ENCODE results near the gene STIMATE. TPM values are rescaled to one million over a fixed set of nuclear protein-coding genes. Genes with fewer than 3 reads are reported as not detected.

STIMATE gene
- polyA plus RNA-seq, 6 donors from 2014 or later = 3.6 to 10.2 (median 5.9) TPM

DNA sequence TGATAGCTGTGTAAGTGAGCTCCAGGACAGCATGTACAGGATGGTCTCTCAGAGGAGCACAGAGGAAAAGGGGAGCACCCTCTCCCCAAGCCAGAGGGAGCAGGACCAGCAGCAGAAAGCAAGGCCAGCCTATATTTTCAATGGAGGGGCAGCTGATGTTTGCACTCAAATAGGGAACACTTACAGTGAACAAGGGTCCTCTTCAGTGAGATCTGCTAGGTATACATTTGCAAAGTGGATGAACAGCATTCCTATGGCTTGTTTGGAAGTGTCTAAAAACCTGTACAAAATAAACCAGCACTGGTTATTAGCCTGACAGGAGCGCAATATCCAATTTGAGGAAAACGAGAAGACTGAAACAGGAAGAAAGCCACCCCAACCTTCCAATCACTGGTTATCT is 44.9 kb downstream of the STIMATE start:
- ATAC-seq (ENCODE audit: low read depth in 2 of 2) = no peak
- H3K4me1 Mint-ChIP-seq = peaks cover 0 to 5% (median 3%) of the 10 kb centered on the region in 3 donors
- no peaks in the 10 kb centered on the region for H3K27me3 Mint-ChIP-seq
- H3K4me3 Mint-ChIP-seq = no peak overlapping the region
- H3K27ac Mint-ChIP-seq = peak overlapping the region in 1 of 6 donors; percentile 64
- no peak for DNase-seq
- no peaks in the 10 kb centered on the region for H3K9me3 Mint-ChIP-seq
- peaks cover 0 to 3% of the 10 kb centered on the region in 2 donors for H3K36me3 Mint-ChIP-seq

DNA sequence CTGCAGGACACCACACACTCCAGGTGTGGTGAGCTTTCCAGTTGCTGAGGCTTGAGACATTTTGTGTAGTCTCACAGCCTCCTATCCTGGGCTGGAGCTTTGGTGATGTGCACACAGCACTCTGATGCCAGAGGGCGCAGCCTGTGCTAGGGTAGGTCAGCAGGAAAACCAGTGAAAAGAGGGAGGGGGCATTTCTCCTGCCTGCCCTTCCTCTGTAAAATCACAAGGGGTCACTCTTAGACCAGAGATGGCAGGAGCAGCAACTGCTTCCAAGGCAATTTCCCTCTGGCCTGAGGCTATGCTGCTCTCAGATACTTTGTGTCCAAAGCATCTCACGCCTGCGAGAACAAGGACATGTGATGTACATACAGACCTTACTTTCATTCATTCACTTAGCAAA is 46.0 kb downstream of the STIMATE start:
- no peaks in the 10 kb centered on the region for H3K9me3 Mint-ChIP-seq
- ATAC-seq (ENCODE audit: low read depth in 2 of 2) (peak; percentile 48 to 54), DNase-seq (peak; percentile 24)
- H3K4me1 Mint-ChIP-seq = peaks cover 3 to 5% (median 4%) of the 10 kb centered on the region in 3 donors
- no peaks in the 10 kb centered on the region for H3K27me3 Mint-ChIP-seq
- no peak overlapping the region for H3K4me3 Mint-ChIP-seq
- H3K36me3 Mint-ChIP-seq = no peaks in the 10 kb centered on the region
- peak overlapping the region in 1 of 6 donors; percentile 36 for H3K27ac Mint-ChIP-seq

DNA sequence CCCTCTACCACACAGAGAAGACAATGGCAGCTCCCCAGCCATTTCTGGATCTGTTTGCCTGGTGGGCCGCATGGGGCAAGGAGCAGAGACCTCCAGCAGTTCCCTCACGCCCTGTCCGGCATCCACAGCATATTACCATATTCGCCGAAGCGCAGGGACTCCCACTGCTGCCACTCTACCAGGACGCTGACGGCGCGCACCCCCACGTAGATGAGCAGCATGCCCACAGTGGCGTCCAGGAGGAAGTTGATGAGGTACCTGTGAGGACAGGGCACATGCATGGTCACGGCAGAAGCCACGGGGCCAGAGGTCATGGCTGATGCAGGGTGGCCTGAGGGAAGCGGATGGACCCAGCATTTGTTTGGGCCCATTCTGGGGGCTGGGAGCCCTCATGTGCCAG is 47.7 kb downstream of the STIMATE start:
- peaks cover 0 to 5% (median 3%) of the 10 kb centered on the region in 3 donors for H3K4me1 Mint-ChIP-seq
- H3K4me3 Mint-ChIP-seq = no peak overlapping the region
- peaks cover 0 to under 1% (median 0%) of the 10 kb centered on the region in 7 donors for H3K9me3 Mint-ChIP-seq
- H3K36me3 Mint-ChIP-seq = no peaks in the 10 kb centered on the region
- H3K27ac Mint-ChIP-seq = peak overlapping the region in 1 of 6 donors; percentile 85
- DNase-seq (no peak), ATAC-seq (ENCODE audit: low read depth in 2 of 2) (no peak)
- no peaks in the 10 kb centered on the region for H3K27me3 Mint-ChIP-seq

DNA sequence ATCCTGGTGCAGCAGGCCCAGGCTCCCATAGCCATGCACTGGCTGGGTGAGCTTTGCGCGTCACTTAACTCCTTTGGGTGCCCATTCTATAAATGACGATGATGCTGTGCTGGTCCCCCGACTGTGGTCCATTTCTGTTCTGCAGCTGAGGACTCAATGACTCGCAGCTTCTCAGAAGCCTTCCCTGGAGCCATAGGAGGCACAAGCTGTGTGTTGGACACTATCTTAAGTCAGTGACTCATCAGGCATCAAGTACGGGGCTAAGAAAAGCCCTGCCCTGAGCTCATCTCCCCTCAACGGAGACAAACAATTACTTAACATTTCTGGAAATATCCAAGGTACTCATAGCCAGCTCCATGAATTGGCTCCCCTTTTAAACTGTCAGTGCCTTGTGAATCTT is 48.7 kb downstream of the STIMATE start:
- DNase-seq = no peak
- Mint-ChIP-seq H3K27ac (no peak overlapping the region), H3K9me3 (peaks cover 0 to 2% (median 0%) of the 10 kb centered on the region in 7 donors), H3K27me3 (no peaks in the 10 kb centered on the region), H3K4me1 (peaks cover 0 to 5% (median 3%) of the 10 kb centered on the region in 3 donors), H3K4me3 (no peak overlapping the region), H3K36me3 (no peaks in the 10 kb centered on the region)
- ATAC-seq (ENCODE audit: low read depth in 2 of 2) = no peak

DNA sequence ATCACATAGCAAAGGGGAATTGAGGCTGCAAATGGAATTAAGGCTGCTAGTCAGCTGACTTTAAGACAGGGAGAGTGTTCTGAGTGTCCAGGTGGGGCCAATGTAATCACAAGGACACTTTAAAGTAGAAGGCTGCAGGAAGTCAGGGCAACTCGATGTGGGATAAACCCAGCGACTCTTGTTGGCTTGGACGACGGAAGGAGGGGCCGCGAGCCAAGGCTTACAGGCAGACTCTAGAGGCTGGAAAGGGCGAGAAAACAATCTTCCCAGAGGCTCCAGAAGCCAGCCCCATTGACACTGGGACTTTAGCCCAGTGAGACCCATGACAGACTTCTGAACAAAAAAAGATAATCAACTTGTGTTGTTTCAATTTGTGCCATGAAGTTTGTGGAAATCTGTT is 49.6 kb downstream of the STIMATE start:
- Mint-ChIP-seq H3K27ac (peak overlapping the region in 1 of 6 donors; percentile 42), H3K9me3 (peaks cover 0 to 2% (median 0%) of the 10 kb centered on the region in 7 donors), H3K4me1 (peaks cover 0 to 5% (median 3%) of the 10 kb centered on the region in 3 donors), H3K36me3 (peaks cover 0 to 2% of the 10 kb centered on the region in 2 donors), H3K27me3 (no peaks in the 10 kb centered on the region), H3K4me3 (no peak overlapping the region)
- ATAC-seq (ENCODE audit: low read depth in 2 of 2) = no peak
- no peak for DNase-seq

DNA sequence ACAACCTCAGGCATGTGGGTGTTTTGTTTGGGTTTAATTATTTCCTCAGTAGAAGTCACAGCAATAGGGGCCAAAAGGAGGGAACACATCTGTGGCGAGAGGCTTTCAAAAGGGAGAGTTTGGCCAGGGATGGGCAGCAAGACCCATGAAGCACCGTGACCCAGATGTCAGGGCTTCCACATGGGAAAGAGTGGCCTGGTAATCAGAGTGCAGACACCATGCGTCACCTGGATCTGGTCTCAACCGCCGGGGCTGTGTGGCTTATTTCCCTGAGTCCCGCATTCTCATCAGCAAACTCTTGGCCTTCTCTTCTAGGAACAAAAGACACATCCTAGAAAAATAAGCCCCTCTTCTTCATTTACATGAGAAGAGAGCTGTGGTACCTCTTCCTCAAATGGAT is 50.1 kb downstream of the STIMATE start:
- DNase-seq = no peak
- ATAC-seq (ENCODE audit: low read depth in 2 of 2) = no peak
- Mint-ChIP-seq H3K36me3 (peaks cover 0 to 6% of the 10 kb centered on the region in 2 donors), H3K9me3 (peaks cover 0 to 2% (median 0%) of the 10 kb centered on the region in 7 donors), H3K27ac (peak overlapping the region in 1 of 6 donors; percentile 18), H3K4me3 (no peak overlapping the region), H3K27me3 (no peaks in the 10 kb centered on the region), H3K4me1 (peaks cover 0 to 5% (median 3%) of the 10 kb centered on the region in 3 donors)

DNA sequence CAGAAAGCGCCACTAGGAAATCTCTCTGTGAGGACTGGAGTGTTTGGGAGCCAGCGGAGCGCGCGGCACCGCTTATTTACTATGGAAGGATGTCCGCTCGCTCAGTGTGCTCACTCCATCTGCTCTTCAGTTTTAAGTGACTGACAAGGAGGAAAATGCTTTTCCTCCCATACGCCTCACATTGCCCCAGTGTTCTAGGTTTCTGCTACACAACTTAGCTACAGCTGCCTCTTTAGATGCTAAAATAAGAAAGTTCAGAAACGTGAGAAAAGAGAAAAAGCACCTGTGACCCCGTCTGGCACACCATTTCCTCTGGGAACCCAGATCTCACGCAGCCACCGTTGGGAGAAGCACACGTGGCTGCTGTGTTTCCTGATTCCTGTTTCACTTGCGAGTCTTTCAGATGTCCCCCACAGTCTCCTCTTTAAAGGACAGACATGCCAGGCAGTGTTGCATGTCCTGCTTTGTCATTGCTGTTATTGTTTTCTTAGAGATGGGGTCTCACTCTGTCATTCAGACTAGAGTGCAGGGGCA is 50.8 kb downstream of the STIMATE start:
- H3K27me3 Mint-ChIP-seq = no peaks in the 10 kb centered on the region
- no peak overlapping the region for H3K4me3 Mint-ChIP-seq
- H3K36me3 Mint-ChIP-seq = peaks cover 0 to 14% of the 10 kb centered on the region in 2 donors
- H3K9me3 Mint-ChIP-seq = peaks cover 0 to 2% (median 0%) of the 10 kb centered on the region in 7 donors
- ATAC-seq (ENCODE audit: low read depth in 2 of 2) (no peak), DNase-seq (no peak)
- H3K4me1 Mint-ChIP-seq = peaks cover 0 to 5% (median 3%) of the 10 kb centered on the region in 3 donors
- H3K27ac Mint-ChIP-seq = peak overlapping the region in 3 of 6 donors; percentile 50 to 69 (median 65)

DNA sequence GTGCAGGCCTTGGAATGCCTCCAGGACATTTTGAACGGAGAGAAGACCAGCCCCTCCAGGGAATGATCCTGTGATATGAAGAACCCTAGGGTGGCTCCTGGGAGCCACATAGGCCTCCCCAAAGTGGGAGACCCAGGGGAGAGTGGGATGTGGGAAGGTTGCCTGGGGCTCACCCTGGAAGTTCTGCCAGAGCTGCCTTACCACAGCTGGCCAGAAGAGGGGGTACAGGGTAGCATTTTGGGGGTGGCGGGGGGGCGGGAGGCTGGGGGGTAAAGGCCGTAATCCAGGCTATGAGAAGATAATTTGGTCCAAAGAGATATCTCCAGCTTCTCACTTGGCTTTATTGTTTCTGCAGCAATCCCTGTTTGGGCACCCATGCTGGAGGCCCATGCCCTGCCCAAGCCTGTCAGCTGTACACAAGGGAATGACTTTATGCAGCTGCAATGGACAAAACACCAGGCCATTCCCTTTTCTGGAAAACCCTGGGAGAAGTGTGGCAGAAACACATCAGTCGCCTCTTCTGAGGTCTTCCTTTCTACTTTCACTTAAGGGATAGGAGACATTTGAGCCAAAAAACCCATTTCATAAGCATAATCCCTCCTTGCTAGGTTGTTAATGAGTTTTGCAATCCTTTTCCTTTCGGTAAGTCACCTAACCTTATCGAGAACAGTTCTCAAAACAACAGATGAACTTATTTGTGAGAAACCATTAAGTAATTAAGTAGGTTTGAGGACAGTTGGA is 51.5 kb downstream of the STIMATE start:
- peaks cover 0 to 5% (median 3%) of the 10 kb centered on the region in 3 donors for H3K4me1 Mint-ChIP-seq
- peaks cover 0 to 18% of the 10 kb centered on the region in 2 donors for H3K36me3 Mint-ChIP-seq
- ATAC-seq (ENCODE audit: low read depth in 2 of 2) = peak in 1 of 2 donors; percentile 30
- H3K9me3 Mint-ChIP-seq = peaks cover 0 to 2% (median 0%) of the 10 kb centered on the region in 7 donors
- peak overlapping the region in 2 of 6 donors; percentile 56 to 65 for H3K27ac Mint-ChIP-seq
- no peak overlapping the region for H3K4me3 Mint-ChIP-seq
- no peaks in the 10 kb centered on the region for H3K27me3 Mint-ChIP-seq
- DNase-seq = peak; percentile 11

DNA sequence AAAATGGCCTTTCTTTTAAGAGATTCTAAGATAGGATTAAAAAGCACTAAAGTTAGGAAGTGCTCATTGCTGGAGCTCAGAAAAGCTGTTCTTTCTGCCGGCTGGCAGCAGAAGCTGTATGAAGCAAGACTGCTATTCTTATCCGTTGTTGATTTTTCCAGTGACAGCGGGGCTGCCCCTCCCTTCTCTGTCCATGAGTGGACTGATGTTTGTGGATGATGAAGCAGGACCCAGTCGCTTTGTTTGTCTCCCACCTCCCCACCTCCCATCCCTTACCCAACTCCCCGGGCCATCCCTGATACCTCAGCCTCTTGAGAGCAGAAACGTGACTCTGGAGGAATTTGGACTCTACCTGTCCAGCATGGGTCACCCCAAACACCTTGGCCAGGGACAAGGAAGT is 52.2 kb downstream of the STIMATE start:
- H3K9me3 Mint-ChIP-seq = peaks cover 0 to 2% (median 0%) of the 10 kb centered on the region in 7 donors
- no peak overlapping the region for H3K27ac Mint-ChIP-seq
- no peak for DNase-seq
- ATAC-seq (ENCODE audit: low read depth in 2 of 2) = no peak
- peaks cover 0 to 5% (median 3%) of the 10 kb centered on the region in 3 donors for H3K4me1 Mint-ChIP-seq
- H3K4me3 Mint-ChIP-seq = no peak overlapping the region
- no peaks in the 10 kb centered on the region for H3K27me3 Mint-ChIP-seq
- H3K36me3 Mint-ChIP-seq = peaks cover 0 to 22% of the 10 kb centered on the region in 2 donors

DNA sequence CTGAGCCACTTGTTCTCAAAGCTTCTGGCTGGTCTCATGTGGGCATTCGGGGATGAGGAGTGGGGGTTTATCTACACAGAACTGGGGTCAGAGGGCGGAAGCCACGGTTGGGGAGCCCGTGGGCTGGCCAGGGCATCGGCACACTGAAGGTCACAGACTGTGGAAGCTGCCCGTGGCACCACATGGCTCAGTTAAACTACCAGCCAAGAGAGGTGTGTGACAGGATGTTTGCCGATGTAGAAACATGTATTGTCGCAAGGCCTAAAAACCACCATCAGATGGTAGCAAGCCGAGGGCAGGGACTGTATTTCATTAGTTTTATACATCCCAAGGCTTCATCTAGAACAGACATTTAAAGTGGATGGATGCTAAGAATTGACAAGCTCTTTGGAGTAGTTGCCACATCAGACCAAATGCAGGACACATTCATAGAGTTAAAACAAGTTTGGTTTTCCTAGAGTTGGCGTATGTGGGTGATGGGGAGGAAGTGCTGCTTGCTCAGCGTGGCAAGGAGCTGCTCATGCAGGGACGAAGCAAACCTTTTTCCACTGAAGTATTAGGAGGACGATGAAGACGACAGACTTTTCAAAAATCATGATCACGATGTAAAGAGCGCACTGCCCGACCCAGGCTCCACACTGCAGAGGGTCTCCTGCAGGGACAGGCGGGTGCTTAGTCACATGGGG is 52.9 kb downstream of the STIMATE start:
- H3K27ac Mint-ChIP-seq = peak overlapping the region in 1 of 6 donors; percentile 90

DNA sequence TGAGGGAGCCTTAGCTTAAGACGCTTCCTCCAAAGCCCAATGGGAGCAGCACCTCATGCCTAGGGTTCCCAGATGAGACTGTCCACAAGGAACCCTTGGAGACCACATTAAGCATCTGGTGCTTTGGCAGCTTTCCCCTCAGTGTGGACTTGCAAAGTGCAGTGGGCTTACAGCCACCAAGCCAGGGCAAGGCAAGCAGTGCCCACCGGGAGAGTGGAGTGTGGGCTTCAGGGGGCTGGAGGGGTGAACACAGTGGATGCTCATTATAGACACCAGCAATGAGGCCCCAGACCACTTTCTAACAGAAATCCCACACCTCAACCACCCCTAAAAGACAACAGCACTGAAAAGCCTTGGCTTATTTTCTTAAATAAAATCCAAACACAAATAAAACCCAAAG is 53.5 kb downstream of the STIMATE start:
- DNase-seq (no peak), ATAC-seq (ENCODE audit: low read depth in 2 of 2) (no peak)
- Mint-ChIP-seq H3K9me3 (peaks cover 0 to 2% (median 0%) of the 10 kb centered on the region in 7 donors), H3K27ac (no peak overlapping the region), H3K27me3 (no peaks in the 10 kb centered on the region), H3K4me1 (peaks cover 0 to 7% (median 3%) of the 10 kb centered on the region in 3 donors), H3K4me3 (no peak overlapping the region), H3K36me3 (peaks cover 0 to 26% of the 10 kb centered on the region in 2 donors)

More for the DNA sequence above, 52.9 kb downstream of the STIMATE start:
- peaks cover 0 to 5% (median 3%) of the 10 kb centered on the region in 3 donors for H3K4me1 Mint-ChIP-seq
- ATAC-seq (ENCODE audit: low read depth in 2 of 2) (no peak), DNase-seq (no peak)
- H3K9me3 Mint-ChIP-seq = peaks cover 0 to 2% (median 0%) of the 10 kb centered on the region in 7 donors
- peak overlapping the region in 2 of 8 donors; percentile 29 to 30 for H3K4me3 Mint-ChIP-seq
- H3K36me3 Mint-ChIP-seq = peaks cover 0 to 26% of the 10 kb centered on the region in 2 donors
- no peaks in the 10 kb centered on the region for H3K27me3 Mint-ChIP-seq

DNA sequence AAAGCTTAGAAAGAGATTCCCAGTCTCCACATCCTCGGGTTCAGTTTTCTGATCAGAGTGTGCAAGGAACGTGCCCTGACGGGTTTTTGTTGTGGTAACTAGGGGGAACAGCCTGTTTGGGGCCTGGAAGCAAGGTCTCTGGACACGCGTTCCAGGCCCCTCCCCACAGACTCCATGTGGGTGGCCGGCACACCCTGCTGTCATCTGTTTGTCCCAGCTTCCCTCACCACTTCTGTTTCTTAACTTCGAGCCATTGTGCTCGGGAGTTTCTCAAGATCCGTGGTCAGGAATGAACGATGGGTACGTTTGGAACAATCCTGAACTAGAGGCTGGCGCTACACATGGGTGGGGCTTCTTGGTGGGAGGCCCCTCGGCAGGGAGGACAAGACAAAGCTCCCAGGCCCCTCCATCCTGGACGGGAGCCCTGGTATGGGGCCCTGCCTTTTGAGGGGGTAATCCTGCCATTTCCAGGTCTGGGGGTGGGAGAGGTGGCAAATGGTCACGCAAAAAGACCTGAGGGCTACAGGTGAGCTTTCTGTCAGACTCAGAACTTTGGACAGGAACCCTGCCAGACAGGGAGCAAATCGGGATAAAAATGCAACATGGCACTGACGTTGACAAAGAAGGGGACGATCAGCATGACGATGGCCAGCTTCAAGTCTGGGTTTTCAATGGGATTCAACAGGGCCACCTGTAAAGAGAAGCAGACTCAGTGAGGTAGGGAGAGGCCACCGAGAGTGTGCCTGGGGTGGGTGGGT is 54.1 kb downstream of the STIMATE start:
- DNase-seq (no peak), ATAC-seq (ENCODE audit: low read depth in 2 of 2) (no peak)
- Mint-ChIP-seq H3K4me3 (peak overlapping the region in 1 of 8 donors; percentile 29), H3K27ac (peak overlapping the region in 1 of 6 donors; percentile 64), H3K4me1 (peaks cover 0 to 10% (median 3%) of the 10 kb centered on the region in 3 donors), H3K27me3 (no peaks in the 10 kb centered on the region), H3K36me3 (peaks cover 0 to 26% of the 10 kb centered on the region in 2 donors), H3K9me3 (peaks cover 0 to 2% (median 0%) of the 10 kb centered on the region in 7 donors)

DNA sequence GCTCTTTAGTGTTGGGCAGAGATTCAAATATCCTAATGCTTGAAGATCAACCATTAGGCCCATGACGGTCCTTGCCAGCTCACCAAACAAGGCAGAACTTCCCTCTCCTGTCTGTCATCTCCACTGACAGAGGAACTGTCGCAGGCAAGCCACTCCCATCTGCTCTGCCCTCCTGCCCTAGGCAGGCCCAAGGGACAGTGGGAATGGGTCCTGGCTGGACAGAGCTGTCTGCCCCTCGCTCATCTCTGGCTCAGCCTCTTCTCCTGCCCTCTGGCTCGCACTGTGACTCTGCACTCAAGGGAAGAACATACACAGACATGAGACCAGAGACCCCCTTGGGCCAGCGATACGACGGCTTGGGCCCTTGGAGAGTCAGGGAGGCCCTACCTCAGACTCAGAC is 54.9 kb downstream of the STIMATE start:
- H3K4me3 Mint-ChIP-seq = no peak overlapping the region
- H3K9me3 Mint-ChIP-seq = peaks cover 0 to 2% (median 0%) of the 10 kb centered on the region in 7 donors
- ATAC-seq (ENCODE audit: low read depth in 2 of 2) (no peak), DNase-seq (no peak)
- no peaks in the 10 kb centered on the region for H3K27me3 Mint-ChIP-seq
- H3K27ac Mint-ChIP-seq = peak overlapping the region in 1 of 6 donors; percentile 53
- H3K4me1 Mint-ChIP-seq = peaks cover 0 to 10% (median 3%) of the 10 kb centered on the region in 3 donors
- peaks cover 3 to 26% of the 10 kb centered on the region in 2 donors for H3K36me3 Mint-ChIP-seq

All from naive B cell (primary cell).